HCT116 (cell line): Measurements from ENCODE around the gene MAGEB5. TPM values are rescaled to one million over a fixed set of nuclear protein-coding genes. Genes with fewer than 3 reads are reported as not detected.

Source experiments
- ATAC-seq: fragments of 200-7000 bp; cut with Tn5 transposase; 2 replicates; pipeline ENCODE4 v1.9.1; 2020; ENCODE audit warnings: mild to moderate bottlenecking, moderate library complexity
- BruUV-seq: library from RNA; stranded (reverse); fragments of 400-500 nt; replicated peaks from 2 replicates; lab custom pipeline; 2021; lab: Mats Ljungman, UMichigan
- CTCF ChIA-PET: fragments of 300-600 bp; sonication (Branson Sonifier 250); formaldehyde crosslinking; loops from one replicate; lab custom pipeline; 2021; ENCODE audit warnings: antibody characterized with exemption; lab: Charles Lee
- POLR2A ChIA-PET: fragments of 300-600, 350-600 bp; sonication (Branson Sonifier 250); formaldehyde crosslinking; loops from one replicate; lab custom pipeline; 2021; ENCODE audit warnings: antibody characterized with exemption; lab: Charles Lee
- RAD21 ChIA-PET, 2 experiments: fragments of 300-600 bp; sonication (Branson Sonifier 250); formaldehyde crosslinking; loops; one replicate each; lab custom pipeline; 2023; ENCODE audit warnings: low total read pairs in 2 of 2; ENCODE audit not compliant: uncharacterized antibody in 2 of 2, unreplicated experiment in 2 of 2, low non-redundant PET in 1 of 2; lab: Charles Lee
- DNase-seq: peaks from one replicate; pipeline ENCODE4 v3.0.0-alpha.2; 2010; ENCODE audit warnings: low read depth, low spot score
- H2AFZ ChIP-seq: fragments of 200-600 bp; shearing (Covaris generic), sonication (generic); 2 replicates; pipeline ENCODE4 v1.6.1; 2017; ENCODE audit warnings: low read depth, mixed run types, mixed read lengths, antibody characterized with exemption, low read length; ENCODE audit not compliant: poor library complexity, severe bottlenecking
- H3K27ac ChIP-seq: 2 replicates; pipeline ENCODE4 v1.5.1; 2012; ENCODE audit warnings: low read depth, low read length
- H3K27me3 ChIP-seq: fragments of 200-600 bp; sonication (generic); 2 replicates; pipeline ENCODE4 v1.6.1; 2016; ENCODE audit warnings: mixed run types, low read length, mixed read lengths; ENCODE audit not compliant: insufficient read depth
- H3K36me3 ChIP-seq, 2 experiments: fragments of 200-500 bp in 1 of 2; fragments of 200-600 bp in 1 of 2; sonication (Bioruptor generic) in 1 of 2; sonication (generic) in 1 of 2; 2 replicates each; pipeline versions ENCODE4 v1.5.1 to v1.6.1; 2014 to 2016; ENCODE audit warnings: low read length in 2 of 2, inconsistent platforms in 1 of 2, mixed read lengths in 1 of 2, mixed run types in 1 of 2; ENCODE audit not compliant: insufficient read depth in 2 of 2, control insufficient read depth in 1 of 2
- H3K4me1 ChIP-seq, 2 experiments: fragments of 200-600 bp in 1 of 2; sonication (generic) in 1 of 2; 2 replicates each; pipeline versions ENCODE4 v1.5.1 to v1.6.1; 2012 to 2017; ENCODE audit warnings: low read length in 2 of 2, inconsistent platforms in 1 of 2, mild to moderate bottlenecking in 1 of 2, mixed read lengths in 1 of 2, mixed run types in 1 of 2, moderate library complexity in 1 of 2; ENCODE audit not compliant: insufficient read depth in 2 of 2, control insufficient read depth in 1 of 2
- H3K4me2 ChIP-seq: fragments of 200-600 bp; sonication (generic); 2 replicates; pipeline ENCODE4 v1.6.1; 2017; ENCODE audit warnings: mixed run types, low read length, mixed read lengths
- H3K4me3 ChIP-seq, 2 experiments: fragments of 200-600 bp in 1 of 2; sonication (generic) in 1 of 2; replicated peaks in 1 of 2; 2 replicates each; pipeline ENCODE4 v1.5.1; 2011 to 2016; ENCODE audit warnings: low read length in 2 of 2, control low read depth in 1 of 2, low read depth in 1 of 2, mild to moderate bottlenecking in 1 of 2, mixed read lengths in 1 of 2, mixed run types in 1 of 2
- H3K79me2 ChIP-seq: fragments of 200-600 bp; sonication (generic); 2 replicates; pipeline ENCODE4 v1.6.1; 2017; ENCODE audit warnings: mild to moderate bottlenecking, mixed run types, low read length, moderate library complexity, mixed read lengths; ENCODE audit not compliant: insufficient read depth
- H3K9ac ChIP-seq: fragments of 200-600 bp; sonication (generic); 2 replicates; pipeline ENCODE4 v1.6.1; 2016; ENCODE audit warnings: low read length, mixed read lengths
- H3K9me2 ChIP-seq: fragments of 200-600 bp; sonication (generic), shearing (Covaris generic); 2 replicates; pipeline ENCODE4 v1.6.1; 2017; ENCODE audit warnings: mixed run types, mild to moderate bottlenecking, moderate library complexity; ENCODE audit not compliant: insufficient read depth
- H3K9me3 ChIP-seq, 2 experiments: fragments of 200-500 bp in 1 of 2; fragments of 200-600 bp in 1 of 2; sonication (Bioruptor generic) in 1 of 2; sonication (generic) in 1 of 2; 2 replicates each; pipeline ENCODE4 v1.6.1; 2014 to 2017; ENCODE audit warnings: low read length in 2 of 2, mixed read lengths in 2 of 2, inconsistent platforms in 1 of 2, low read depth in 1 of 2, mild to moderate bottlenecking in 1 of 2, mixed run types in 1 of 2, moderate library complexity in 1 of 2; ENCODE audit not compliant: control insufficient read depth in 1 of 2, insufficient read depth in 1 of 2
- H4K20me1 ChIP-seq: fragments of 200-600 bp; sonication (generic), shearing (Covaris generic); 2 replicates; pipeline ENCODE4 v1.6.1; 2017; ENCODE audit warnings: mixed run types, mild to moderate bottlenecking, moderate library complexity; ENCODE audit not compliant: insufficient read depth
- CBX3 ChIP-seq: IDR thresholded peaks from 2 replicates; pipeline ENCODE4 v1.6.1; 2012; ENCODE audit warnings: low read depth
- EGR1 ChIP-seq: IDR thresholded peaks from 2 replicates; pipeline ENCODE4 v1.6.1; 2012; ENCODE audit warnings: low read depth
- ELF1 ChIP-seq: IDR thresholded peaks from 2 replicates; pipeline ENCODE4 v1.6.1; 2012; ENCODE audit warnings: low read depth, borderline replicate concordance
- EZH2 ChIP-seq: fragments of 200-600 bp; sonication (generic); IDR thresholded peaks from 2 replicates; pipeline ENCODE4 v1.6.1; 2017; ENCODE audit warnings: antibody characterized with exemption, mixed run types
- JUND ChIP-seq: IDR thresholded peaks from 2 replicates; pipeline ENCODE4 v1.6.1; 2012
- POLR2A ChIP-seq: IDR thresholded peaks from 2 replicates; pipeline ENCODE4 v1.7.0; 2011; ENCODE audit warnings: borderline replicate concordance; ENCODE audit not compliant: insufficient read depth, insufficient read length; ENCODE audit errors: extremely low read depth
- POLR2AphosphoS5 ChIP-seq: IDR thresholded peaks from 2 replicates; pipeline ENCODE4 v1.6.1; 2011; ENCODE audit warnings: mild to moderate bottlenecking, low read depth, low read length, moderate library complexity
- RAD21 ChIP-seq: IDR thresholded peaks from 2 replicates; pipeline ENCODE4 v1.6.1; 2012; ENCODE audit warnings: low read depth, mild to moderate bottlenecking
- SIN3A ChIP-seq: IDR thresholded peaks from 2 replicates; pipeline ENCODE4 v1.6.1; 2012; ENCODE audit warnings: low read depth
- SRF ChIP-seq: IDR thresholded peaks from 2 replicates; pipeline ENCODE4 v1.6.1; 2012; ENCODE audit warnings: low read depth
- TCF7L2 ChIP-seq: IDR thresholded peaks from 2 replicates; pipeline ENCODE4 v1.7.0; 2011; ENCODE audit warnings: borderline replicate concordance, inconsistent platforms; ENCODE audit not compliant: insufficient read depth, insufficient read length; ENCODE audit errors: extremely low read depth
- ZNF274 ChIP-seq: fragments of 200-500 bp; sonication (Bioruptor generic); IDR thresholded peaks from 2 replicates; pipeline ENCODE4 v1.6.1; 2014; ENCODE audit warnings: mild to moderate bottlenecking, low read depth, low read length, inconsistent platforms
- intact Hi-C: fragments of 100-400 bp; cut with micrococcal nuclease; formaldehyde crosslinking; loops from 2 replicates; pipeline ENCODE4 v1.10.0; 2022
- total RNA-seq: library from RNA; stranded (reverse); gene quantifications from one replicate; pipeline ENCODE4 v1.2.1, GENCODE V29; 2021; ENCODE audit not compliant: unreplicated experiment
- TF ChIP-seq, protein P1 (sequence below): IDR thresholded peaks from 2 replicates; pipeline ENCODE4 v1.6.1; 2011; ENCODE audit warnings: mild to moderate bottlenecking, low read length, moderate library complexity; ENCODE audit not compliant: insufficient replicate concordance; ENCODE audit errors: extremely low read depth
- TF ChIP-seq, protein P2 (sequence below): IDR thresholded peaks from 2 replicates; pipeline ENCODE4 v1.6.1; 2012
- TF ChIP-seq, protein P3 (sequence below): IDR thresholded peaks from 2 replicates; pipeline ENCODE4 v1.6.1; 2012

MAGEB5 gene
- total RNA-seq, 1 experiment from 2014 or later = not detected

DNA sequence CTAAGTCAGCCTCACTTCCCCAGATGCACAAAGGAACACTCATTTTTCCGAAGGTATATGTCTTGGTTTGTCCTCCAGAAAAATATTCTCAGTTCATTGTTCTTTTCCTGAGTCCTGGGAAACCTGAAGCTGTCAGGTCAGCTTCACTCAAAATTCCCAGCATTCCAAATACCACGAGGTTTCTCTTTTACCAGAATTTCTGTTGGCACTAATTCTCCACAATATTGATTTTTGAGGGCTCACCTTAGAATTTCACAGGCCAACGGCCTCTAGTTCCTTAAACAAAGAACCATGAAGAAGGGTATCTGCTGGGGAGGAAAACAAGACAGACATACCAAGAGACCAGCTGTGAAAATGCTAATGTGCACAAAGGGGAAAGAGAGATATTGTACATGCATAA, 8.0 kb upstream of the MAGEB5 start (continued):
- TF ChIP-seq, protein P1, sequence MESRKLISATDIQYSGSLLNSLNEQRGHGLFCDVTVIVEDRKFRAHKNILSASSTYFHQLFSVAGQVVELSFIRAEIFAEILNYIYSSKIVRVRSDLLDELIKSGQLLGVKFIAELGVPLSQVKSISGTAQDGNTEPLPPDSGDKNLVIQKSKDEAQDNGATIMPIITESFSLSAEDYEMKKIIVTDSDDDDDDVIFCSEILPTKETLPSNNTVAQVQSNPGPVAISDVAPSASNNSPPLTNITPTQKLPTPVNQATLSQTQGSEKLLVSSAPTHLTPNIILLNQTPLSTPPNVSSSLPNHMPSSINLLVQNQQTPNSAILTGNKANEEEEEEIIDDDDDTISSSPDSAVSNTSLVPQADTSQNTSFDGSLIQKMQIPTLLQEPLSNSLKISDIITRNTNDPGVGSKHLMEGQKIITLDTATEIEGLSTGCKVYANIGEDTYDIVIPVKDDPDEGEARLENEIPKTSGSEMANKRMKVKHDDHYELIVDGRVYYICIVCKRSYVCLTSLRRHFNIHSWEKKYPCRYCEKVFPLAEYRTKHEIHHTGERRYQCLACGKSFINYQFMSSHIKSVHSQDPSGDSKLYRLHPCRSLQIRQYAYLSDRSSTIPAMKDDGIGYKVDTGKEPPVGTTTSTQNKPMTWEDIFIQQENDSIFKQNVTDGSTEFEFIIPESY = no peak
- TF ChIP-seq ELF1 (no peak), ZNF274 (no peak), POLR2A (no peak), SIN3A (no peak), SRF (no peak), POLR2AphosphoS5 (no peak), JUND (no peak), EGR1 (no peak), TCF7L2 (no peak), EZH2 (no peak), CBX3 (no peak)
- TF ChIP-seq, protein P2, sequence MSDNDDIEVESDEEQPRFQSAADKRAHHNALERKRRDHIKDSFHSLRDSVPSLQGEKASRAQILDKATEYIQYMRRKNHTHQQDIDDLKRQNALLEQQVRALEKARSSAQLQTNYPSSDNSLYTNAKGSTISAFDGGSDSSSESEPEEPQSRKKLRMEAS = no peak
- TF ChIP-seq, protein P3, sequence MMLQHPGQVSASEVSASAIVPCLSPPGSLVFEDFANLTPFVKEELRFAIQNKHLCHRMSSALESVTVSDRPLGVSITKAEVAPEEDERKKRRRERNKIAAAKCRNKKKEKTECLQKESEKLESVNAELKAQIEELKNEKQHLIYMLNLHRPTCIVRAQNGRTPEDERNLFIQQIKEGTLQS = no peak
- TF ChIP-seq, all 23 proteins: peak for 0

DNA sequence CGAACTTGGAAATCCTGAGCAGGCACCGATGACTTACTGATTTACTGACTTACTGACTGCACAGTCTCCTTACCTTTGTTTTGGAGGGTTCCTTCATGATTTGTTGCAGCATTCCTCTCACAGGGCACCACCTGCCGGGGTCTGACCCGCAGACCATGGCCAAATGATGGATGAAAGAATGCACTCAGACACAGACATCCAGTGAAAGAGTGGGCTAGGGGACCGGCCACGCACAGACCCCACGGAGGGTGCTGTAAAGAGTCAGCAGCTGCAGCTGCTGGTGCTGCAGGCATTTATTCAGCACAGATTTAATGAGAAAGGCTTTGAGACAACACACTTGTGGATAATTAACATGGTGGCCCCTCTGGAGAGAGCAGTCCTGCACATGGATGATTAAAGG, 3.4 kb downstream of the MAGEB5 start:
- Histone ChIP-seq H3K36me3 (no peaks in the 10 kb centered on the region), H3K9me2 (no peaks in the 10 kb centered on the region), H3K79me2 (no peaks in the 10 kb centered on the region), H2AFZ (no peak overlapping the region), H3K9me3 (no peaks in the 10 kb centered on the region), H3K4me1 (no peaks in the 10 kb centered on the region), H4K20me1 (no peaks in the 10 kb centered on the region), H3K9ac (no peak overlapping the region), H3K4me3 (no peak overlapping the region), H3K27me3 (no peaks in the 10 kb centered on the region), H3K27ac (no peak overlapping the region), H3K4me2 (no peak overlapping the region)
- intact Hi-C loops = no loop called here
- POLR2A ChIA-PET = no interaction called here
- TF ChIP-seq SRF = no peak
- TF ChIP-seq, protein P3 = no peak
- no peak for TF ChIP-seq RAD21
- TF ChIP-seq SIN3A = no peak
- CTCF ChIA-PET = no interaction called here
- no TSS peak for BruUV-seq
- RAD21 ChIA-PET = no interaction called here
- ATAC-seq = no peak
- no peak for DNase-seq
